ENCODE results near the gene C16orf82.
"Not testable (repeated sequence)": the region's sequence is repeated elsewhere in the genome, so short reads cannot be mapped to it uniquely, and the experiment has no call there.

C16orf82 gene

DNA sequence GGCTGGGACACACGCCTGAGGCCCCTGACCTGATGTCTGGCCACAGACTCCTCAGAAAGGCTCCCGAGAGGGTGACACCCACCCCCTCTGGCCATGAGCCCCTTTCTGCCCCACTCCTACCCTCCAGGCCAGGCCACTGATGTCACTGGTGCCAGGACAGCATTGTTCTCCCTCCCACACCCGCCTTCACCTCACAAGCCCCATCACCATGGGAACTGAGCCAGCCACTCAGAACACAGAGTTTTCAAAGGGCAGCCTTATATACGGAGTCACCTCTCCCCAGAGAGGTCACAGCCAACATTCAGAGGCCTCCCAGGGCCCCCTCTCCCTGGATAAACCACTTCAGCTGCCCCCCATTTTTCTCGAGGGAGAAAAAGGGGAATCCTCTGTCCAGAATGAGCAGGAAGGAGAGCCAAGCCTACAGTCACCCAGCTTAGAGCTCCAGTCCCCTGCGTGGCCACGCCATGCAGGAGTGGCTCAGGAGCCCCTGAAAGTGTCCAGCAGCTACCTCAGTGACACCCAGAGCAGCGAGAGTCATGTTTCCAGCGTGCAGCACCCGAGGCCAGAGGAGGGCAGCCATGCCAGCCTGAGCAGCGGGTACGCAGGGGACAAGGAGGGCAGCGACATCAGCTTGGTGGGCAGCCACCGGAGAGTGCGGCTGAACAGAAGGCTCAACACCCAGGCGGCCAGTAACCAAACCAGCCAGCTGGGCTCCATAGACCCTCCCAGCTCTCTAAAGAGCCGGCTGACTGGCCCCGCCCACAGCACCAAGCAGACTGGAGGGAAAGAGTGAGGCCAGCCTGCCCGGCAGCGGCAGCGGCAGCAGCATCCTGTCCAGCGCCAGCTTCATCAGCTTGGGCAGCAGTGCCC is at the start of gene C16orf82:
C16orf82 (plus strand) TSS at position 260 of the 870 bp plus-strand sequence.
- DNase-seq, result no peak

DNA sequence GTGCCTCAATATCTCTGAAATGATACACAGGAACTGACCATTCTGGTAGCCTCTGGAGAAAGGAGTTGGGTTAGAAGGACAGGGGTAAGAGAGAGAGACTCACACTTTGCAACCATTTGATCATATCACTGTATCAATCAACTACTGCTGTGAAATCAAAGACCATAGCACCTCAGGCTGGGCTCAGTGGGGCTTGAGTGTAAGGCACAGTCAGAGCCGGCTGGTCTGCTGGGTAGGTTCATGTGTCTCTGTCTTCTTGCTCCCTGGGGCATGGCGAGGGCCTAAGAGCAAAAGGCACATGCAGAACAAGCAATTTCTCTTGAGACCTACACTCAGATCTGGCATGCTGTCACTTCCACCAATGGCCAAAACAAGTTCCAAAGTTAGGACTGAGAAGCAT is 46.7 kb upstream of the C16orf82 start:
- no peak for DNase-seq

DNA sequence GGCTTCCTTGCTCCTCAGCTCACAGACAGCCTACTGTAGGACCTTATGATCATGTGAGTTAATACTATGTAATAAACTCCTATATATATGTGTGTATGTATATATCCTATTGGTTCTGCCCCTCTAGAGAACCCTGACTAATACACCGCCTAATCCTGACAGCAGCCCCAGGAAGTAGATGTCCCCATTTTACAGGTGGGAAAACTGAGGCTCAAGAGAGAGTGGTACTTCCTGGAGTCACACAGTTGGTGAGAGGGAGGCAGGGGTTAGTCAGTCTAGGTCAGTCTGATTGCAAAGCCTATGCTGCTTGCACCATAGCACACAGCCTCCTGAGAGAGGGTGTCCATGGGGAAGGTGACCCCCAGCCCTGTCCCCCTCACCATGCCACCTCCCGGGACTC is 42.7 kb upstream of the C16orf82 start:
- no peak for DNase-seq

DNA sequence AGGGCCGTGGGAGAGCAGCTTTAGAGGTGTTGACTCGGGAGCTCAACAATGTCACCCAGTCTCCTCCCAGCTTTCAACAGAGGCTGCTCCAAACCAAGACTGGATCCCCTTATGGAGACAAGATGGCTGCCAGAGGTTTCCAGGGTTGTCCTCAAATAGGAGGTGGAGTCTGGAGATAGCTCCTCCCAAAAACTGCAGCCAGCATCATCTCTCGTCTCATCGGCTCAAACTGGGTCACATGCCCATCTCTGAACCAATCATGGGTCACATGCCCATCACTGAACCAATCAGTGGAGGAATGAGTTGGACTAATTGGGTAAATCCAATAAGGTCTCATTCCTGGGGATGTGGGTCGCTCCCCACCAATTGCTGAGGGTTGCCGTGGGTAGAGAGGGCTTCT is 41.1 kb upstream of the C16orf82 start:
- DNase-seq, result no peak

DNA sequence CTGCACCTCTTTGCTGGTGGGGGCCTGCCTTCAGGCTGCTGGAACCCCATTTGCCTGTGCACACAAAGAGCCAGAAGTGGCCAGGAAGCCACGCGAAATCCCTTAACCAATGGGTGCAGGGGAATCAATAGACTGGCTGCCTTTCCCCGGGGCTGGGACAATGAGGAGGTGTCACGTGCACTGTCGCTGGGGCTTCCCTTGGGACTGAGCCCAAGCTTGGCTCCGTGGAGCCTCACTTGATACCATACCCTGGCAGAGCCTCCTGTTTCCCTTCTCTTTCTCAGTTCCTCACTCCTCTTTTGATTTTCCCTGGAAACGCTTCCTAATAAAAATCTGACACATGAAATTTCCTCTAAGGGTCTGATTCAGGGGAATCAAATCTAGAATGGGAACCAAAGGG is 38.8 kb upstream of the C16orf82 start:
- no peak for DNase-seq

DNA sequence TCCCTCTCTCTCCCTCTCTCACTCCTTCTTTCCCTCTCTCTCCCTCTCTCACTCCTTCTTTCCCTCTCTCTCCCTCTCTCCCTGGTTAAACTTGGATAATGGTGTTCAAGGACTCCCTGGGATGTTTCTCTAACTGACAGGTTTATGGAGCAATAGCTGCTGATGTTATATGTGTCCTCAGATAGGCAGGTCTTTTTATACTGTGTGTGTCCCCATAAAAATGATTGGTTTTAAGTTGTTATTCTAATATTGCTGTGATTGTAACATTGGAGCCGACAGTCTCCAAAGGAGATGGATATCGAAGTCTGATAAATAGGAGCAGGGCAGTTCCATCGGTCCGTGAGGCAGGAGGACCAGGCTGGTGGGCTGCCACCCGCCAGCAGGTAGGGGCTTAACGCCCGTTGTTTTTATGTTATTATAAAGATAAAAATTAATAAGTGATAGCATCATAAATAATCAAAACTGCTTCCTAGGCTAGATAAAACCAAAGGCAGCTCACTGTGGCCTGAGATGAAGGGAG is 38.1 kb upstream of the C16orf82 start:
- no peak for DNase-seq

DNA sequence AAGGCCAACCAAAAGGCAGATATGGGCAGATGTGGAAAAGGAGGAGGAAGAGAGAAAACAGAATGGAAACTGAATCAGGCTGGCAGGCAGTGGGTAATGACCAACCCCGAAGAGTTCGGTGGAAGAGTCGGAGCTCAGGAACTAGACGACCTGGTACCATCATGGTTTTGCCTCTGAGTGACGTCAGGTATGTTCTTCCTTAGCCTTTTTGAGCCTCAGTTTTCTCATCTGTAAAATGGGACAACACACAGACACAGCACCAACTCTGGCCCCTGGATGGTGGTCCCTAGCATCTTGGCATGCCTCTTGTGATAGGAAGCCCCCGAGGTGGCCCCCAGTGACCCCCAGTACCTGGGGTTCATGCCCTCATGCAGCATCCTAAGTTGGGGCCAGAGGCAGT is 37.2 kb upstream of the C16orf82 start:
- DNase-seq, result no peak

DNA sequence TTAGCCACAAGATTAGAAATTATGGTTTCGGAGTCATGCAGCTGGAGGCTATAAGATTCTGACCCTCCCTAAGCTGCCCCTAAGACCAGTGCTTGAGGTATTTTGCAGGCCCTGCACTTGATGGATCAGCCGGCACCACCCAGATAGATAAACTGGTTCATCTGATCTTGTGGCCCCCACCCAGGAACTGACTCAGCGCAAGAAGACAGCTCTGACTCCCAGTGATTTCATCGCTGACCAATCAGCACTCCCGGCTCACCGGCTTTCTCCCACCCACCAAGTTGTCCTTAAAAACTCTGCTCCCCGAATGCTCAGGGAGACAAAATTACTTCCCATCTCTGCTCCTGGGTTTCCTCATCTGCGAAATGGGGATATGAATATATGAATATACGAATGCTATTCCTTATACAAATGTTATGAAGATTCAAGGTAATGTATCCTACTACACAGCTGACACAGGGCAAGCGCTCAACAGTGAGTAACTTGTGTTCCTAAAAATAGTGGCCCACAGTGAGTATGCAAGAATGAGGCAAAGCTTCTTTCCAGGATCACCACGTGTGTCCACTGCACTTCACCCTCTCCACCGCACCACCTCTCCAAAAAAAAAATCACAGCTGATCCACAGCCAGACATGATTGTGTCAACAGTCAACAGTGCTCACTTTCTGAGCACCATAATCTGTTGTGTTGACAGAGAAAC is 33.3 kb upstream of the C16orf82 start:
- DNase-seq, result no peak

DNA sequence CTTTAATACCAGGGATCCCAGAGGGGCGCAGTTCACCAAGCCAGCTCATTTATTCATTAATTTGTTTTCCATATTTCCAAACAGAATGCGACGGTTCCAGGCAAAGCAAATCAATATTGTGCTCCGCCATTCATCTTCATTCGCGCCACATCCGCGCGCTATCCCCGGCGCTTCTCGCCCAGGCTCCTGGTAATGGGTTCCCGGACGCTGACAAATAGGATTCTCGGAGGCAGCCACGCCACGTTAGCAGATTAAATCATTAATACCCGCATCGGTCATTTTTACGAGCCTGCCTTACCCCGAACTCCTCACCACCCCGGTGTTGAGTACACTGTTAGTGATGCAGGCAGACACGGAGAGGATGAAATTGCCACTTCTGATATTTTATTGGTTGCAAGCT is 26.0 kb upstream of the C16orf82 start:
- DNase-seq, result no peak

DNA sequence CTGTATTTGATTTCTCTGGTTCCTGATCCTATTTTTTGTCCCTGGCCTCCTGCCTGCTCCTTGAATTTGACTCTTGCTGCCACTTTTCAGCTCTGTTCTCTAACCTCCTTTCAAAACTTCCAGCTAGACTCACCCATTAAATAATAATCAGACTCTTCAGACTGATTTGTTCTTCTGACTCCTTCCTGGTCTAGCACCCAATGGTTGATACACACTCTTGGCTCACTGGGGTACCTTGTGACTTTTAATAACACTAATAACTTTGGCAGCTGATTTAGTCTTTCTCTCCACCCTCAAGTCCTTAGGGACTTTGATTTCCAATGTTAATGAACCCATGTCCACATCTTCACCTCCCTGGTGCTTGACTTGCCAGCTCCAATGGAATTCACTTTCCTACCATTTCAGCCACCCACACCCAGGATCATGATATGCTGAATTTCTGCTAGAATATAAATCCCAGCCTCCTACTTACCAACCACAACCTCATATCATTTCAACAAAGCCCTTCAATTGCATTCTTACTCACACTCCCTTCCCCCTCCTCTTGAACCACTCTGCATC is 19.7 kb upstream of the C16orf82 start:
- no peak for DNase-seq

DNA sequence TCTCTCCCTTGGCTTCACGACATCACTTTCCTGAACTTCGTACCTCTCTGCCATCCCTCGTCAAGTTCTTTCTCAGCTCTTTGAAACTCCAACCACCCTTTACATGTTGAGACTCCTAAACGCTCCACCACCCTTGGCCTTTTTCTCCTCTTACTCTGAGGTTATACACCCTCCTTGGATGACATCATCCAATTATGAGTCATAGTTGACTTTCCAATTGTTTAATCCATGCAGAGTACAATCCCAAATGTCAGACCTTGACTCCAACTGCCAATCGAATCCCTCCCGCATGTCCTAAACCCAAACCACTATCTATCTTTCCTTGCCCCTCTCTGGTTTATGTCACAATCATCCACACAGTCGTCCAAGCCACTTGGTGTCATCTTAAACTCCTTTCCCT is 18.4 kb upstream of the C16orf82 start:
- DNase-seq, result no peak

DNA sequence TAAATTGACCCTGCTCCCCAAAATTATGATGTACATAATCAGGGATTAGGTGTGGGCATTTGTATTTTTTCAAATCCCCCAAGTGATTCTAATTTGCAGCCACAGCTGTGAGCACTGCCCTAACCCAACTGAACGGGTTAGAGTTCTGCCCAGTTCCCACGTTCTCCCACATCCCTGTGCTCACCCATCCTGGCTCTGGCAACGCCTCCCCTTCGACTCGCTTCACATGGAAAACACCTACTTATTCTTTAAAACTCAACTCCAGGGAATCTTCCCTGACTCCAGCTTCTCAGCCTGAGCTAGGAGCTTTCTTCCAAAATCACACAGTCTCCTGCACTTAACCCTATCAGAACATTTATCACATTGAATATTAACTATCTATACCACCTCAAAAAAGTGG is 17.6 kb upstream of the C16orf82 start:
- DNase-seq, result no peak

DNA sequence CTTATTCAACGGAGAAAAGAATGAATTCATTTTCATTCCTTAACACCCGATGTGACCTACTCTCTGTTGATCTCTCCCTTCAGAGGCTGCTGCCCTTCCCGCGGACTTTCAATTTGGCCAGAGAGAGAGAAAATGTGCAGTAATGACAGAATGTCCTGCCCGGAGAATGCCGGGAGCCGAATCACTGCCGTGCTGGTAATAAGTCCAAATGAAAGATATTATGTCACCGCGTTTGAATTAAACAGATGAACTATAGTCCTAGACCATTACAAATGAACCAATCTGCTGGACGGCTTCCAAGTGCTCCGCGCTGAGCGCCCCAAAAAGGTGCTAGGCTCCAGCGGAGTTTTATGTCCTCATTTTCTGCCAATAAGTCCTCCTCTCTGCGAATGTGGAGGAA is 14.7 kb upstream of the C16orf82 start:
- no peak for DNase-seq

DNA sequence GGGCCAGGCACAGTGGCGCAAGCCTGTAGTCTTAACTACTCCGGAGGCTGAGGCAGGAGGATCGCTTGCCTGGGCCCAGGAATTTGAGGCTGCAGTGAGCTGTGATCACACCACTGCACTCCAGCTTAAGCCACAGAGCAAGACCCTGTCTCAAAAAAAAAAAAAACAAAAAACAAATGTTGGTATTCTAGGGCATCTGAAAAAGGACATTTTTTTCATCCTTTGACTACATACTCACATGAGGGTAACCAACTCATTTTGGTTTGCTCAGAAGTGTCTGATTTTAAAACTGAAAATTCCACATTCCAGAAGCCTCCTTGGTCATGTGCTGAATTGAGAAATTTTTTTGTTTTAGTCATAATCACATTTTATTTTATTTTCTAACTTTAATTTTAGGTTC is 12.7 kb upstream of the C16orf82 start:
- no peak for DNase-seq

DNA sequence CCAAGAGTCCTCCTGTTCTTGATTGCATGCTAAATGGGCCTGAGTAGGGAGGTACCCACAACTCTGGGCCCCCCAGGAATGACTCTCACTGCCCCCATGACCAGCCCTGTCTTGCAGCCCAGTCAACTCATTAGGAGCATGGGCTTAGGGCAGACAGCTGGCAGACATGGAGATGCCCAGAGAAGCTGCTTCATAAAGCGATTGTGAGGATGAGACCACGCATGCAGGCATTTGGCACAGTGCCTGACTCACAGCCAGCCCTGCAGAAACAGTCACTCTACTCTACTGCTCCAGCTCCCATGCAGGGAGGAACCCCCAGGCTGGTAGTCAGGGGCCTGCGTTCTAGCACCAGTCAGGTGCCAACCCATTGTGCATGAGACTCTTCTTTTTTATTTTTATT is 8.4 kb upstream of the C16orf82 start:
- DNase-seq, result no peak

DNA sequence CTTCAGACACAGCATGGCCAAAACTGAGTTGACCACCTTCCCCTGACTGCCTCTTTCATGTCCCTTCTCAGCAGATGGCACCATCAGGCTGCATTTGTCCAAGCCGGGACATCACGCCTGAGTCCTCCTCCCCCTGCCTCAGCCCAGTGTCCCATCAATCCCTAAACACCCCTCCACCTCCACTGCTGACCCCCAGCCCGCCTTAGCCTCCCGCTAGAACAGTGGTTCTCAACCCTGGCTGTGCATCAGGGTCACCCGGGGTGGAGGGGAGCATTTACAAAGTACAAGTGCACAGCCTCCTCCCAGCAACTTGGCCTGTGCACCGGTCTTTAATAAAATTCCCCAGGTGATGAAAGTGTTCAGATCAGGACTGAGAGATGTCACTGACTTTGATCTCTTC is 4.0 kb downstream of the C16orf82 start:
- DNase-seq, result no peak

DNA sequence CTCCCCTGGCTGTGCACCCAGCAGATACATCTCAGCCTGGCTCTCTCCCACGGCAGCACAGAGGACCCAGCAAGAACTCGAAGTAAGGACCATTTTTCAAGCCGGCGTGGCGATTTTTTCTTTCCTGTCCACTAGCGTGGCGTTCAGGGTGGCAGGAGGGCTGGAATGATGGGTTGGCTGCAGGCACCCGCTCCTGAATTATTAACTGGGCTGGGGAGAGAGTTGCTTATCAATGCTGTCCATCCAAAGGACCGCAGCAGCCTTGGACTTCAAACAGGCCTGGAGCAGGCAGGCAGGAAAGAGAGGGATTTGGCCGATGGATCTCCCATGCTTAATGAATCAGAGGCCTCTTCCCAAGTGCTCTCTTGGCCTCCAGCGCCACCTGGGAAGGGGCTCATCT is 7.0 kb downstream of the C16orf82 start:
- no peak for DNase-seq

DNA sequence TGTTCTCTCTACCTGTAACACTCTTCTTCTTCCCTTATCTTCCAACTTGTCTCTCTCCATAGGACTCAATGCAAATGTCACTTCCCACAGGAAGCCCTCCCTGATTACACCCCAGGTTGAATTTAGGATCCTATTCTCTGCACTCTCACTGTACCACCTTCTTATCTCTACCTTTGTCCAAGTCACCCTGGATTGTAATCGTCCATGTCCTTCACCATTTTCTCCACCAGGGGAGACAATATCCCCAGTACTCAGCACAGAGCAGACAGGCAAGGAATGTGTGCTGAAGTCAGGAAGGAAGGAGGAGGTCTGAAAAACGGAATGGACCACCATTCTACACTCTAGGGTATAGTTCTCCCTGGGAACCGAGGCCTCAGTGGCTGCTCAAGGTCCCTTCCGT is 14.2 kb downstream of the C16orf82 start:
- DNase-seq, result no peak

DNA sequence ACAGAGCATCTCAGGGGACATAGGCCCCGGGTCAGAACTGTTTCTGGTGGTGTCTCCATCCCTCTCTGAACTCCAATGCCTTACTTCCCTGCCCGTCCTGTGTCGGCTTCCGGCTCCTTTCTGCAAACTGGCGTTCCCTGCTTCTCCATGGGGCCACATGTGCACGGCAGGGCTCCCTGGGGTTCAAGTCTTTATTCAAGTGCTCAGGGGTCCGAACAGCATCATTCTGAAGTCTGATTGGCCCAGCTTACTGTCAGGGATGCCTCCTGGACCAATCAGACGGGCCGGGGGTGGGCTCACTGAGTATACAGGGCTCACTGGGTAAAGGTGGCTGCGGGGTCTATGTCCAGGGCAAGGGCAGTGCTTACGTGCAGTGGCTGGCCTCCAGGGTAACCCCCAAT is 17.1 kb downstream of the C16orf82 start:
- DNase-seq, result no peak

DNA sequence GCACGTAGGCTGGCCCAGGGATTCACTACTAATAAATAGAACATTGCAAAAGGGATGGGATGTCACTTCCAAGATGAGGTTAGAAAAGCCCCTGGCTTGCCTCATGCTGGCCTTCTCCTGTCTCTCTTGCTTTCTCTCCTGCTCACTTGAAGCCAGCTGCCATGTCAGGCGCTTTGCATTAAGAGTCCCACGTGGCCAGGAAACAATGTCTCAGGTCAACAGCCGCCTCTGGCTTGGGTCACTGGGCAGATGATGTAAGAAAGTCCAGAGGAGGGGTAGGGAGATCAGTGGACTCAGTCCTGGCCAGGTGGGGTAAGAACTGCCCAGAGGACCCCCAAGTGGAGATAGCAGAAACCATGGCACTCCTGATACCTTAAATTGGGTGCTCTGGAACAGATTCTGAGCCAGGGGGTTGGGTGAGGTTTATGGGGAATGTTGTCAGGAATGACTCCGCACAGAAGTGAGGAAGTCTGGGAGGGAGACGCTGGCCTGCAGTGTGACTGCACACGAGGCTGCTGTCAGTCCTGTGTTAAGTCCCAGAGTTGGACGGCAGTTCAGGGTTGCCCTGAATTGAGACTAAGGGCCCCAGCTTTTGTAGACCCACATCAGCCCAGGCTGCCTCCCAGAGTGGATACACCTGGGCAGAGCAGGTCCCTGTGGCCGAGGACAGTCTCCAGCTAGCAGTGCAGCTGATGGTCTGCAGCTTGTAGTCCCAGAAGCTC is 17.7 kb downstream of the C16orf82 start:
- no peak for DNase-seq

DNA sequence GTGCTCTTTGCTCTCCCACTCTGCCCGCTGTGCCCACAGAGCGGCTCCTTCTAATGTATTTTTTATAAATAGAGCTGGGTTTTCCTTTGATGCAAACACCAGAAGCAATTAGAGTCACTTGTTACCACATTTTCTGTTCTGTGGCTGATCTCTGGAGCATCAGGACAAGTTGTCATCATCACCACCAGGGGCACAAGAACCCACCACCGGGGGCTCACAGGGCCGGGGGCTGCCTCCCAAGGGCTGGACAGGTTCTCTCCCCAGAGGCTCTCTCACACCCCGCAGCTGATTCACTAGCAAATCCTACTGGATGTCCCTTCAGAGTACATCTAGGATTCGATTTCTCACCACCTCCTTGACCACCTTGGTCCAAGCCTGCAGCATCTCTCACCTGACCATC is 18.5 kb downstream of the C16orf82 start:
- no peak for DNase-seq

DNA sequence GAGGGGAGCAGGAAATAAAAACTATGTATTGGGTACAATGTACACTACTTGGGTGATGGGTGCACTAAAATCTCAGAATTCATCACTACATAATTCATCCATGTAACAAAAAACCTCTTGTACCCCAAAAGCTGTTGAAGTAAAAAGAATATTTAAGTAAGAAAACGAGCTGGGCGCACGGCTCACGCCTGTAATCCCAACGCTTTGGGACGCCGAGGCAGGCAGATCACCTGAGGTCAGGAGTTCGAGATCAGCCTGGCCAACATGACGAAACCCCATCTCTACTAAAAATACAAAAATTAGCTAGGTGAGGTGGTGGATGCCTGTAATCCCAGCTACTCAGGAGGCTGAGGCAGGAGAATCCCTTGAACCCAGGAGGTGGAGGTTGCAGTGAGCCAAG is 19.3 kb downstream of the C16orf82 start:
- not testable (repeated sequence) for DNase-seq

DNA sequence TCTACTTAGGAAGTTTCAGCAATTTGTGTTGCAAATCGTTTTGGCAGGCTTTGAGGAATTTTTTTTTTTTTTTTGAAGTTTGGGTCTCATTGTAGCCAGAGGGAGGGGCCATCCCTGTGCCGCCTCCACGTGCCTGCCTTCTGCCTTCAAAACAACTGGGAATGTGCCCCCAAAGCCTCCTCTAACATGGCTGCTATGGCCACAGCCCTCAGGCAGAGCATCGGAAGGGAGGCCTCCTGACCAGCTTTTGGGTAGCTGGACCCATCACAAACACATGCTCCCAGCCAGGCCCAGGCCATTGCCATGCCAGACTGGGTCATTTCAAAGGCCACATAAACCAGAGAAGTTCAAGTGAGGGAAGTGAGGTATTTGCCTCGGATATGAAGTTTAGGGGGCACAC is 21.5 kb downstream of the C16orf82 start:
- DNase-seq, result no peak
